ENCODE measurements around the gene SHANK3. TPM values are rescaled to one million over a fixed set of nuclear protein-coding genes. Genes with fewer than 3 reads are reported as not detected.
A peak's percentile ranks its signal among the peaks of the same experiment; 100 is the strongest.

The SHANK3 gene
- polyA plus RNA-seq, 1 of the 3 experiments (the other 2 are of a cell fraction): 1.5 TPM

GRCh38 chr22:50699001-50699755, 26.6 kb downstream of the SHANK3 start:
- Histone ChIP-seq H3F3A (replicated peaks; ENCODE audit: insufficient read depth) (no peaks in the 10 kb centered on the region), H3K9me3 (no peaks in the 10 kb centered on the region), H3K9me2 (no peaks in the 10 kb centered on the region), H3K27ac (ENCODE audit: low read depth in 2 of 2, low read length in 1 of 2) (no peak overlapping the region), H3K4me3 (ENCODE audit: low read depth in 2 of 2, low read length in 1 of 2) (no peak overlapping the region), H3K9ac (no peak overlapping the region), H3K27me3 (ENCODE audit: insufficient read depth) (no peaks in the 10 kb centered on the region), H3K79me2 (ENCODE audit: insufficient read depth) (no peaks in the 10 kb centered on the region), H3K4me1 (ENCODE audit: control insufficient read depth in 1 of 2, insufficient read depth in 2 of 2, low read depth in 1 of 2, low read length in 1 of 2) (peaks cover 0 to 10% of the 10 kb centered on the region in 2 experiments; a peak in 1 of 4 replicates), H4K20me1 (ENCODE audit: insufficient read depth) (no peaks in the 10 kb centered on the region), H3K4me2 (no peak overlapping the region), H3K36me3 (replicated peaks in 1 of 2; ENCODE audit: control insufficient read depth in 1 of 2, insufficient read depth in 2 of 2, low read length in 1 of 2) (no peaks in the 10 kb centered on the region), H2AFZ (ENCODE audit: low read depth) (no peak overlapping the region)
- no peak for TF ChIP-seq NRF1 (IDR thresholded peaks at IDR 0.05; ENCODE audit: low read depth, low read length)
- TF ChIP-seq CHD2 (IDR thresholded peaks at IDR 0.05; ENCODE audit: low read length, partially characterized antibody): no peak
- no peak for TF ChIP-seq GABPA (IDR thresholded peaks at IDR 0.05; ENCODE audit: low read depth)
- no peak for TF ChIP-seq SIN3A (IDR thresholded peaks at IDR 0.05; ENCODE audit: borderline replicate concordance, low read depth, low read length)
- no peak for TF ChIP-seq FOXM1 (IDR thresholded peaks at IDR 0.05; ENCODE audit: low read depth)
- TF ChIP-seq TAF1 (IDR thresholded peaks at IDR 0.05; ENCODE audit: borderline replicate concordance, low read depth, low read length): no peak
- no peak for TF ChIP-seq RCOR1 (IDR thresholded peaks at IDR 0.05; ENCODE audit: low read length)
- no peak for TF ChIP-seq TCF12 (IDR thresholded peaks at IDR 0.05)
- 90% methylated on average over 13 of the region's 15 CpGs for WGBS (ENCODE audit: low lambda C conversion rate)
- no peak for DNase-seq
- ChIA-PET POLR2A (no interaction called here), CTCF (interaction anchor here (1.1 to 1.2 kb wide), 3 partner anchors 32 to 76 kb away, joined by 3 read pairs; no protein-coding TSS in a partner anchor)

- H3F3A ChIP-seq (replicated peaks; ENCODE audit: insufficient read depth): no peaks in the 10 kb centered on the region
- no peak overlapping the region for H3K9ac ChIP-seq
- TF ChIP-seq RAD21 (IDR thresholded peaks at IDR 0.05; ENCODE audit: low read length) (peak; percentile 29; the same call in 1 of the 2 replicates), CTCF (IDR thresholded peaks at IDR 0.05) (peak; percentile 21), FOSL2 (IDR thresholded peaks at IDR 0.05; ENCODE audit: borderline replicate concordance, low read depth) (no peak)
- no peak overlapping the region for H3K27ac ChIP-seq (ENCODE audit: low read depth in 2 of 2, low read length in 1 of 2)
- H3K9me3 ChIP-seq: no peaks in the 10 kb centered on the region
- H3K9me2 ChIP-seq: no peaks in the 10 kb centered on the region
- CTCF ChIA-PET: interaction anchor here (0.7 to 1.1 kb wide), 3 partner anchors 22 to 76 kb away, joined by 3 to 4 read pairs (median 3); partner anchors contain the start of gene ARSA
- H4K20me1 ChIP-seq (ENCODE audit: insufficient read depth): no peaks in the 10 kb centered on the region
- H2AFZ ChIP-seq (ENCODE audit: low read depth): no peak overlapping the region
- DNase-seq: no peak
- H3K4me2 ChIP-seq: no peak overlapping the region
- peaks cover 0 to 11% of the 10 kb centered on the region in 2 experiments; a peak in 1 of 4 replicates for H3K4me1 ChIP-seq (ENCODE audit: control insufficient read depth in 1 of 2, insufficient read depth in 2 of 2, low read depth in 1 of 2, low read length in 1 of 2)
- no peaks in the 10 kb centered on the region for H3K27me3 ChIP-seq (ENCODE audit: insufficient read depth)
- no peaks in the 10 kb centered on the region for H3K36me3 ChIP-seq (replicated peaks in 1 of 2; ENCODE audit: control insufficient read depth in 1 of 2, insufficient read depth in 2 of 2, low read length in 1 of 2)
- POLR2A ChIA-PET: no interaction called here
- H3K4me3 ChIP-seq (ENCODE audit: low read depth in 2 of 2, low read length in 1 of 2): no peak overlapping the region
- no peaks in the 10 kb centered on the region for H3K79me2 ChIP-seq (ENCODE audit: insufficient read depth)
- WGBS (ENCODE audit: low lambda C conversion rate): 93% methylated on average over 12 of the region's 15 CpGs
Measured at GRCh38 chr22:50699756-50700386, 27.2 kb downstream of the SHANK3 start.
